Inflammatory macrophage treated with lipopolysaccharide for 1 hour (primary cell): ENCODE data around the gene ATP6V0A4.

ENCODE experiments used
- DNase-seq, 2 donors: peaks; one replicate each; pipeline ENCODE4 v3.0.0-alpha.2; 2020 to 2022

Gene ATP6V0A4

GRCh38 chr7:138656952-138657351 lies 141.0 kb downstream of the ATP6V0A4 start:
- DNase-seq, result no peak
